ENCODE measurements around the gene RNF121.

- TF ChIP-seq, protein P1, sequence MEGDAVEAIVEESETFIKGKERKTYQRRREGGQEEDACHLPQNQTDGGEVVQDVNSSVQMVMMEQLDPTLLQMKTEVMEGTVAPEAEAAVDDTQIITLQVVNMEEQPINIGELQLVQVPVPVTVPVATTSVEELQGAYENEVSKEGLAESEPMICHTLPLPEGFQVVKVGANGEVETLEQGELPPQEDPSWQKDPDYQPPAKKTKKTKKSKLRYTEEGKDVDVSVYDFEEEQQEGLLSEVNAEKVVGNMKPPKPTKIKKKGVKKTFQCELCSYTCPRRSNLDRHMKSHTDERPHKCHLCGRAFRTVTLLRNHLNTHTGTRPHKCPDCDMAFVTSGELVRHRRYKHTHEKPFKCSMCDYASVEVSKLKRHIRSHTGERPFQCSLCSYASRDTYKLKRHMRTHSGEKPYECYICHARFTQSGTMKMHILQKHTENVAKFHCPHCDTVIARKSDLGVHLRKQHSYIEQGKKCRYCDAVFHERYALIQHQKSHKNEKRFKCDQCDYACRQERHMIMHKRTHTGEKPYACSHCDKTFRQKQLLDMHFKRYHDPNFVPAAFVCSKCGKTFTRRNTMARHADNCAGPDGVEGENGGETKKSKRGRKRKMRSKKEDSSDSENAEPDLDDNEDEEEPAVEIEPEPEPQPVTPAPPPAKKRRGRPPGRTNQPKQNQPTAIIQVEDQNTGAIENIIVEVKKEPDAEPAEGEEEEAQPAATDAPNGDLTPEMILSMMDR (IDR thresholded peaks at IDR 0.05): no peak
- no peak for TF ChIP-seq POLR2A (IDR thresholded peaks at IDR 0.05)
Observed at GRCh38 chr11:71948314-71949027, 19.6 kb downstream of the RNF121 start.
